ENCODE measurements around the gene CACHD1.

DNA sequence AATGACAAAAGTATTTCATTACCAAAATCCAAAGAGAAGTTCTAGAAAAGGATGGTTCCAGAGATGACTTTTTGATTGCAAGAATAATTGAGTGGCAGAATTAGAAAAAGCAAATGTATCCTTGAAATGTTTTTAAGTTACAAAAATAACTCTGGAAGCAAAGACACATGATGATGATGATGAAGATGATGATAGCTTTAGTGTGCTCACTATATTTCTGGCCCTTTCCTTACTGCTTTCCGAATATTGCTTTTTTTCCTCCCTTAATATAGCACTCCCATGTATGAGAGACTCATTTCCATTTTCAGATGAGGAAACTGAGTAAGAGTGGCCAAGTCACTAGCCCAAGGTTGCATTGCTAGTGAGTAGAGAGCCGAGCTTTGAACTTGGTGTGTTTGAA is 54.7 kb downstream of the CACHD1 start:
- TF ChIP-seq, protein P1, sequence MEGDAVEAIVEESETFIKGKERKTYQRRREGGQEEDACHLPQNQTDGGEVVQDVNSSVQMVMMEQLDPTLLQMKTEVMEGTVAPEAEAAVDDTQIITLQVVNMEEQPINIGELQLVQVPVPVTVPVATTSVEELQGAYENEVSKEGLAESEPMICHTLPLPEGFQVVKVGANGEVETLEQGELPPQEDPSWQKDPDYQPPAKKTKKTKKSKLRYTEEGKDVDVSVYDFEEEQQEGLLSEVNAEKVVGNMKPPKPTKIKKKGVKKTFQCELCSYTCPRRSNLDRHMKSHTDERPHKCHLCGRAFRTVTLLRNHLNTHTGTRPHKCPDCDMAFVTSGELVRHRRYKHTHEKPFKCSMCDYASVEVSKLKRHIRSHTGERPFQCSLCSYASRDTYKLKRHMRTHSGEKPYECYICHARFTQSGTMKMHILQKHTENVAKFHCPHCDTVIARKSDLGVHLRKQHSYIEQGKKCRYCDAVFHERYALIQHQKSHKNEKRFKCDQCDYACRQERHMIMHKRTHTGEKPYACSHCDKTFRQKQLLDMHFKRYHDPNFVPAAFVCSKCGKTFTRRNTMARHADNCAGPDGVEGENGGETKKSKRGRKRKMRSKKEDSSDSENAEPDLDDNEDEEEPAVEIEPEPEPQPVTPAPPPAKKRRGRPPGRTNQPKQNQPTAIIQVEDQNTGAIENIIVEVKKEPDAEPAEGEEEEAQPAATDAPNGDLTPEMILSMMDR (IDR thresholded peaks at IDR 0.05; ENCODE audit: insufficient read depth, low read length, poor library complexity, severe bottlenecking) = no peak
- no peak for TF ChIP-seq EZH2phosphoT487 (conservative IDR thresholded peaks at IDR 0.05; ENCODE audit: low read length)

Measured in SU-DHL-6 (cell line).